ENCODE results near the gene N4BP3. TPM values are rescaled to one million over a fixed set of nuclear protein-coding genes. Genes with fewer than 3 reads are reported as not detected.
"Not testable (repeated sequence)": the region's sequence is repeated elsewhere in the genome, so short reads cannot be mapped to it uniquely, and the experiment has no call there.

Gene N4BP3
- total and polyA plus RNA-seq, 9 donors = 16.7 to 29.1 (median 22.7) TPM

DNA sequence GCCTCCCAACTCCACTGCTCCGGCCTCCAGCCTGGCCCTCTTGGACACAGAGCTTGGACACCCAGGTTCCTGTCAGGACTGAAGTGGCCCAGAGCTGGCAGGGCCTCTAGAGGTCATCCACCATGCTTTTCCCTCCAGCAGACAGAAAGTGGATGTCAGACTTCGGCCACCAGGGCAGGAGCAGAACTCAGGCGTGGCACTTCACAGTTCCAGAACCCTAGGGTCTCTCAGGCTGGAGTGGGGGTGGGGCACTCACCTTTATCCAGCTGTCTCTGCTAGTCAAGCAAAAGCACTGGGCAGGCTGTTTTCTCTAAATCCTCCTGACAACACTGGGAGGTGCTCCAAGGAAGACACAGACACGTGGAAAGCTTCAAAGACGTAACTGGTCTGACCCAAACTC is 35.6 kb upstream of the N4BP3 start:
- whole genome bisulfite sequencing (ENCODE audit: insufficient coverage) = 64% methylated on average over 2 of the region's 5 CpGs
- DNase-seq = no peak

DNA sequence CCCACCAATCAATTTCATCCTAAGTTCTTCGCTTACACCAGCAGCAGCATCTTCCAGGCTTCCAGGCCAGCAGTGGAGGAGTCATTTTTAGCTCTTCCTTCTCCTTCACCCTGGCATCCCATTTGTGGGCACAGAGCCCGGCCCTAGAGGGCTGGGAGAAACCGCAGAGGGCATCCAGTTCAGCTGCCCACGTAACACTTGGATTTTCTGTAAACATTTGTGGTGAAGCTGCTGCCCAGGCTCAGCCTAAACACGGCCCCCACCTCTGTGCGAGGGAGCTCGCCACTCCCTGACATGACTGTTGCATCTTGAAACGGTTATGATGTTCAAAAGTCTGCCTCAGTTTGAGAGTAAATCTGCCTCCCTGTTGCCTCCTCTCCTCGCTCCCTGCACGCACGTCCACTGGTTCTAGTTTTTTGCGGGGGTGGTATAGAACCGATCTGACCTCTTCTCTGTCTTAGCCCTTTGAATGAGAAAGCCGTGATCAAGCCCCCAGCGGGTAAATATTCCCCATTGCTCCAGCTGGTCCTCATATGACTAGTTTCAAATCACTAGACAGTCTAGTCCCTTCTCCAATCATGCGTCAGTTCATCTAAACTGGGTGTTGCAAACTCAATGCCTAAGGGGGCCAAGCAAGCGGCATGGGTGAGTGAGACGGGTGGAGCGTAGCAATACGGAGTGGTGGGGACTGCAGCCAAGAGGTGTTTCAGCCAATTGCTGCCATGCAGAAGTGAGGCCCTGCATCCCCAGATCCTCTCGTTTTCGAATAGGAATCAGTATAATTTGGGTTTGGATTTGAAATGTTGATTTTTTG is 34.9 kb upstream of the N4BP3 start:
- Histone ChIP-seq H3K27ac (ENCODE audit: low read length) (no peak overlapping the region), H3K4me3 (ENCODE audit: low read length) (no peak overlapping the region), H3K4me1 (ENCODE audit: control insufficient read depth, insufficient read depth, low read length) (peaks cover 6% of the 10 kb centered on the region), H3K36me3 (ENCODE audit: control insufficient read depth, insufficient read depth, low read length) (no peaks in the 10 kb centered on the region), H3K9me3 (replicated peaks; ENCODE audit: control insufficient read depth, low read depth, low read length) (no peaks in the 10 kb centered on the region), H3K27me3 (ENCODE audit: control insufficient read depth, insufficient read depth, low read length) (peaks cover 9% of the 10 kb centered on the region)
- no peak for DNase-seq
- 79% methylated on average over 20 of the region's 22 CpGs for WGBS (ENCODE audit: insufficient coverage)

More for the DNA sequence above, 35.6 kb upstream of the N4BP3 start:
- Histone ChIP-seq H3K4me3 (ENCODE audit: low read length) (no peak overlapping the region), H3K27ac (ENCODE audit: low read length) (no peak overlapping the region), H3K4me1 (ENCODE audit: control insufficient read depth, insufficient read depth, low read length) (peaks cover 6% of the 10 kb centered on the region), H3K27me3 (ENCODE audit: control insufficient read depth, insufficient read depth, low read length) (peaks cover 9% of the 10 kb centered on the region), H3K36me3 (ENCODE audit: control insufficient read depth, insufficient read depth, low read length) (no peaks in the 10 kb centered on the region), H3K9me3 (replicated peaks; ENCODE audit: control insufficient read depth, low read depth, low read length) (no peaks in the 10 kb centered on the region)

DNA sequence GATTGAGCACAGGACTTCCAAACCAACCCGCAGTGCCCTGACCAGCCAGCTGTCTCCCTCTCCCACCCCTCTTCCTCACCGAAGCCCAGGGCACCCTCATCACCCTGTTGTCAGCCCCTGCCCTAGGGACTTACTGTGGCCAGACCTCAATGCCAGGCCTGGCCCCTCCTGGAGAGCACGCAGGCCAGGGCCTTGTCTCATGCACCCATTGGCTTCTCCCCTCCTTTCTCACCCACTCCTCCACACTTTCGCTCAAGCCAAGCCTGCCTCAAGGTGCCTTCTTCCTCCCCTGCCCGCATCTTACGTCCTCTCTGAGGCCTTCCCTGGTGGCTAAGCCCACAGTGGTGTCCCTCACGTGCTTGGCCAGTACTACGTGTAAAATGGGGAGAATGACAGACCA is 33.3 kb upstream of the N4BP3 start:
- Histone ChIP-seq H3K27ac (ENCODE audit: low read length) (no peak overlapping the region), H3K9me3 (replicated peaks; ENCODE audit: control insufficient read depth, low read depth, low read length) (no peaks in the 10 kb centered on the region), H3K27me3 (ENCODE audit: control insufficient read depth, insufficient read depth, low read length) (peaks cover 3% of the 10 kb centered on the region), H3K36me3 (ENCODE audit: control insufficient read depth, insufficient read depth, low read length) (no peaks in the 10 kb centered on the region), H3K4me3 (ENCODE audit: low read length) (no peak overlapping the region), H3K4me1 (ENCODE audit: control insufficient read depth, insufficient read depth, low read length) (peaks cover 9% of the 10 kb centered on the region)
- WGBS (ENCODE audit: insufficient coverage) = 44% methylated on average over 4 of the region's 8 CpGs
- DNase-seq = no peak

DNA sequence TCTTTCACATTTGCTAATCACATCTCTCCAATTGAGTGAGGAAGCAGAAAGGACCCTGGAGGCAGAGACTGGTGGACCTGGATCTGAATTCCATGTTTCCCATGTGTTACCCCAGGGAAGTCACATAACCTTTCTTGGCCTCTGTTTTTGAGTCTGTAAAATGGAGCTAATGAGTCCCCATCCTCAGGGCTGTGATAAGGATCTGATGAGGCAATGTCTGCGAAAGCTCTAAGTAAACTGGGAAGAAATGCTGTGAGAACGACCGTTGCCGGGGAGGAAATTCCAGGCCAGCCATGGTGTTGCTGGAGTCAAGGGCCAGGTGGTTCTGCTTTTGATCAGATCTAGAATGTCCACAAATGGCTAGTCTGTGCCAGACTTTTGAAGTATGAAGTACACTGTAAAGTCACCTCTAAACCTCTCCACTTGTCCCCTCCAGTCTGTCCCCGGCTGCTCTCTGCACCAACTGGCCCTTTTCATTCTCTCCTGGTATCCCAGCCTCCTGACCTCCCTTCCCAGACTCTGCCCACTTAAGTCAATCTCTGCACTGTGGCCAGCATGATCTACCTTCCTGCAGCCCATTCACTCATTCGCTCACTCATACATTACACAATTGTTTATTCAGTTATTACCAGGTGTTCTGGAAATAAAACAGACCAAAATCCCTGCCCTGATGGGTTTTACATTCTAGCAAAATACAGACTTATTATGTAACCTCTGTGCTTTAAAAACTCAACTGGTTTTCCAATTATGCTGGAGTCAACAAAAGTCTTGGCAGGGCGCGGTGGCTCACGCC is 32.5 kb upstream of the N4BP3 start:
- H3K36me3 ChIP-seq (ENCODE audit: control insufficient read depth, insufficient read depth, low read length) = no peaks in the 10 kb centered on the region
- no peak overlapping the region for H3K27ac ChIP-seq (ENCODE audit: low read length)
- WGBS (ENCODE audit: insufficient coverage) = 53% methylated on average over 8 of the region's 9 CpGs
- H3K27me3 ChIP-seq (ENCODE audit: control insufficient read depth, insufficient read depth, low read length) = no peaks in the 10 kb centered on the region
- H3K4me1 ChIP-seq (ENCODE audit: control insufficient read depth, insufficient read depth, low read length) = peaks cover 9% of the 10 kb centered on the region
- no peak for DNase-seq
- H3K4me3 ChIP-seq (ENCODE audit: low read length) = no peak overlapping the region
- H3K9me3 ChIP-seq (replicated peaks; ENCODE audit: control insufficient read depth, low read depth, low read length) = no peaks in the 10 kb centered on the region

DNA sequence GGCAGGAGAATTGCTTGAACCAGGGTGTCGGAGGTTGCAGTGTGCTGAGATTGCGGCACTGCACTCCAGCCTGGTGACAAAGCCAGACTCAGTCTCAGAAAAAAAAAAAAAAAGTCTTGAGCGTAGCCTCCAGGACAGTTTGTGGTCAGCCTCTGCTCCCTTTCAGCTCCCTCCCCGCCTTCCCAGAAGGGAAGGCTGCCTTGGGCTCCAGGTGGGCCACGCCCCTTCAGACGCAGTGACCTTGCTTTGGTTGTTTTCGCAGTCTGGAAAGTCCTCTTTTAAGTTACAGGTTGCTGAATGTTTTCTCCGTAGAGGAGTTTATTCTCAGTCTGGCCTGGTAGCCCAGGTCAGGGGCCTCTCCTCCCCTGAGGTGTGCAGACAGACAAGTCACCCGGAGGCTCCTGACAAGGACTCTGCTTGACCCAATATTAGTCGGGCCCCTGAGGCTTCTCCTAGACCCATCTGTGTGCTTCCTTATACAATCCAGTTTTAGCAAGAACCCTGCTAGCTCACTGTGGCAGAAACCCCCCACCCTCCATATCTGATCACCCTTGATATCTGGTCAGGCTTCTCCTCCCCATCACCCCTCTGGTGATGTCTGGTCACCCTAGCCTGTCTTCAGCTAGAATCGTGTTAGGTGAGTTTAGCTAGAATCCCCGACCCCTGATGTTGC is 31.6 kb upstream of the N4BP3 start:
- Histone ChIP-seq H3K36me3 (ENCODE audit: control insufficient read depth, insufficient read depth, low read length) (no peaks in the 10 kb centered on the region), H3K9me3 (replicated peaks; ENCODE audit: control insufficient read depth, low read depth, low read length) (no peaks in the 10 kb centered on the region), H3K27ac (ENCODE audit: low read length) (no peak overlapping the region), H3K4me3 (ENCODE audit: low read length) (no peak overlapping the region), H3K4me1 (ENCODE audit: control insufficient read depth, insufficient read depth, low read length) (peaks cover 8% of the 10 kb centered on the region), H3K27me3 (ENCODE audit: control insufficient read depth, insufficient read depth, low read length) (peaks cover 4% of the 10 kb centered on the region)
- 59% methylated on average over 10 of the region's 12 CpGs for WGBS (ENCODE audit: insufficient coverage)
- DNase-seq = no peak

DNA sequence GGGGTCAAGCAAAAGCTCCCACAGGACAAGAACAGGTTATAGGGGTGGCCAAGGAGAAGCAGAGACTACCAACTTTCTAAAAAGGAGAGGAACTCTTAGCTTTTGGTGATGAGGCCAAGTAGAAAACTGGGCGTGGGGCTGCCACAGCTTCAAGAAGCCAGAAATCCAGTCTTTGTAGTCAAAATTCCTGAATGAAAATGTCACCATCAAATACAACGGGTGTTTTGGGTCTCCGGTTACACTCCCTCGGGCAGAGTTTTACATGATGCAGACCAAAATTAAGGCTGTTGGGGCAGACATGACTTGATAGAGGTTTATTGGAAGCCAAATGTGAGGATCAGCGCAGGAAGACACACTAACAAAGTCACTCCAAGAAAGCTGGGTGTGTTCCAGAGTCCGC is 29.4 kb upstream of the N4BP3 start:
- Histone ChIP-seq H3K9me3 (replicated peaks; ENCODE audit: control insufficient read depth, low read depth, low read length) (no peaks in the 10 kb centered on the region), H3K27ac (ENCODE audit: low read length) (no peak overlapping the region), H3K27me3 (ENCODE audit: control insufficient read depth, insufficient read depth, low read length) (peaks cover 4% of the 10 kb centered on the region), H3K4me3 (ENCODE audit: low read length) (no peak overlapping the region), H3K36me3 (ENCODE audit: control insufficient read depth, insufficient read depth, low read length) (no peaks in the 10 kb centered on the region), H3K4me1 (ENCODE audit: control insufficient read depth, insufficient read depth, low read length) (peaks cover 4% of the 10 kb centered on the region)
- 57% methylated on average over 3 of the region's 6 CpGs for WGBS (ENCODE audit: insufficient coverage)
- DNase-seq = no peak

DNA sequence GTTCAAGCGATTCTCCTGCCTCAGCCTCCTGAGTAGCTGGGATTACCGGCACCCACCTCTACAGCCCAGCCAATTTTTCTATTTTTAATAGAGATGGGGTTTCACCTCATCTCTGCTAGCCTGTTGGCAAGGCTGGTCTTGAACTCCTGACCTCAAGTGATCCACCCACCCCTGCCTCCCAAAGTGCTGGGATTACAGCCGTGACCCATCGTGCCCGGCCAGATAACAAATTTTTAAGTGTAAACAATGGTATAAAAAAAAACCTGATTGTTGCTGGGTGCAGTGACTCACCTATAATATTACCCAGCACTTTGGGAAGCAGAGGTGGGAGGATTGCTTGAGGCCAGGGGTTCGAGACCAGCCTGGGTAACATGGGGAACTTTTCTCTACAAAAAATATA is 28.0 kb upstream of the N4BP3 start:
- no peak for DNase-seq
- H3K27ac ChIP-seq (ENCODE audit: low read length) = no peak overlapping the region
- H3K36me3 ChIP-seq (ENCODE audit: control insufficient read depth, insufficient read depth, low read length) = no peaks in the 10 kb centered on the region
- H3K4me3 ChIP-seq (ENCODE audit: low read length) = no peak overlapping the region
- no peaks in the 10 kb centered on the region for H3K9me3 ChIP-seq (replicated peaks; ENCODE audit: control insufficient read depth, low read depth, low read length)
- H3K4me1 ChIP-seq (ENCODE audit: control insufficient read depth, insufficient read depth, low read length) = peaks cover 4% of the 10 kb centered on the region
- H3K27me3 ChIP-seq (ENCODE audit: control insufficient read depth, insufficient read depth, low read length) = peaks cover 4% of the 10 kb centered on the region
- WGBS (ENCODE audit: insufficient coverage) = no CpG with 5 or more reads among the region's 6 CpGs

DNA sequence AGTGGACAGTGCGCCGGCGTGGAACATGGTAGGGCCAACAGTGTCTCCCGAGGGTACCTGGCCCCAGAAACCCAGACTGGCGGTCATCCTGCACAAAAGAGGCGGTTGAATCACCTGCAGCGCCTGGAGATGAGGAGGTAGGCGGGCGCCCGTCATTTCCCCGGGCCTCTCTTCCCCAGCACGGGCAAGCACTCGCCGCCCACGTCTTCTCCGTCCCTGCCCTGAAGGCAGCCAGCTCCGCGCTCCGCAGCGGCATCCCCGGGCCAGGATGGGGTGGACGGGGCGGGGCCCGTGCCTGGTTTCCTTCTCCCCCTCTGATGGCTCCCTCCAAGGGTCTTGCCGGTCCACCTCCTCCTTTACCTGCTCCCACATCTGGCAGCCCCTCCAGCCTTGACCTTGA is 27.1 kb upstream of the N4BP3 start:
- Histone ChIP-seq H3K27me3 (ENCODE audit: control insufficient read depth, insufficient read depth, low read length) (peaks cover 4% of the 10 kb centered on the region), H3K9me3 (replicated peaks; ENCODE audit: control insufficient read depth, low read depth, low read length) (no peaks in the 10 kb centered on the region), H3K36me3 (ENCODE audit: control insufficient read depth, insufficient read depth, low read length) (no peaks in the 10 kb centered on the region), H3K4me3 (ENCODE audit: low read length) (no peak overlapping the region), H3K4me1 (ENCODE audit: control insufficient read depth, insufficient read depth, low read length) (peaks cover 4% of the 10 kb centered on the region), H3K27ac (ENCODE audit: low read length) (no peak overlapping the region)
- DNase-seq = no peak
- 34% methylated on average over 25 of the region's 25 CpGs for WGBS (ENCODE audit: insufficient coverage)

DNA sequence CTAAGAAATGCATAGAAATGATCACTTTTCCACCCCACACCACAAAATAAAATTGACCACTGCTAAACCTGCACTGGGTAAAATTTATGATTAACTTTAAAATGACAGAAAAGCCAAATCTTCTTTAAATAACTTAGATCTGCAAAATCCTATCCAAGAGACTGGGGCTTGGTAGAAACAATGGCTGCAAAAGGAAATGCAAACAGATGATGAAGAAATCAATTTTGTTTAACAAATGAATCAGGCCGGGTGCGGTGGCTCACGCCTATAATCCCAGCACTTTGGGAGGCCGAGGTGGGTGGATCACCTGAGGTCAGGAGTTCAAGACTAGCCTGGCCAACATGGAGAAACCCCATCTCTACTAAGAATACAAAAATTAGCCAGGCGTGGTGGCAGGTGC is 26.1 kb upstream of the N4BP3 start:
- not testable (repeated sequence) for H3K27ac ChIP-seq (ENCODE audit: low read length); H3K4me3 ChIP-seq (ENCODE audit: low read length); H3K36me3 ChIP-seq (ENCODE audit: control insufficient read depth, insufficient read depth, low read length); H3K4me1 ChIP-seq (ENCODE audit: control insufficient read depth, insufficient read depth, low read length); H3K27me3 ChIP-seq (ENCODE audit: control insufficient read depth, insufficient read depth, low read length); DNase-seq; H3K9me3 ChIP-seq (replicated peaks; ENCODE audit: control insufficient read depth, low read depth, low read length)
- WGBS (ENCODE audit: insufficient coverage) = no CpG with 5 or more reads among the region's 5 CpGs

DNA sequence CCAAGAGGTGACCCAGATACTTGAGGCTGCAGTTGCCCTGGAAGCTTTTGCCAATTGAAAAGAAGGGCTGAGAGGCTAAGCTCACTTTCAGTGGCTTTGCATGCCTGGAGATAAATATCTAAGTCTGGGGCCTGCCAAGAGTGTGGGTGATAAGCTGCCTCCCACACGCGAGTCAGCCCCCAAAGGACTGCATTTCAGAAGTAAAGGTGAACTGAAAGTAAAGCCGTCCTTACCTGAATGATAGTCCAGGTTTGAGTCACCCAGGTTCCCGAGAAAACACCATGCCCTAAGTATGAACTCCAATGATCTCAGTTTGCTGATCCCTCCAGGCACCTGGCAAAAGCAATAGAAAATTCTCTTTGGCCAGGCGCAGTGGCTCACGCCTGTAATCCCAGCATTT is 22.5 kb upstream of the N4BP3 start:
- Histone ChIP-seq H3K36me3 (ENCODE audit: control insufficient read depth, insufficient read depth, low read length) (no peaks in the 10 kb centered on the region), H3K9me3 (replicated peaks; ENCODE audit: control insufficient read depth, low read depth, low read length) (no peaks in the 10 kb centered on the region), H3K4me1 (ENCODE audit: control insufficient read depth, insufficient read depth, low read length) (no peaks in the 10 kb centered on the region), H3K27me3 (ENCODE audit: control insufficient read depth, insufficient read depth, low read length) (peaks cover 4% of the 10 kb centered on the region), H3K4me3 (ENCODE audit: low read length) (no peak overlapping the region), H3K27ac (ENCODE audit: low read length) (no peak overlapping the region)
- 88% methylated on average over 6 of the region's 6 CpGs for WGBS (ENCODE audit: insufficient coverage)
- no peak for DNase-seq

Measured in muscle of leg (tissue), 11 donors.